ENCODE data around the gene SAMD4B. TPM values are rescaled to one million over a fixed set of nuclear protein-coding genes. Genes with fewer than 3 reads are reported as not detected.
"Not testable (repeated sequence)": the region's sequence is repeated elsewhere in the genome, so short reads cannot be mapped to it uniquely, and the experiment has no call there.

Gene SAMD4B
- total RNA-seq, 1 donor from 2014 or later: 119 TPM

- no peaks in the 10 kb centered on the region for H3K27me3 Mint-ChIP-seq (ENCODE audit: unreplicated experiment)
- H3K4me3 Mint-ChIP-seq (ENCODE audit: unreplicated experiment): no peak overlapping the region
- TF ChIP-seq CTCF (IDR thresholded peaks at IDR 0.05; ENCODE audit: partially characterized antibody, unreplicated experiment): no peak
- H3K36me3 Mint-ChIP-seq (ENCODE audit: unreplicated experiment): no peaks in the 10 kb centered on the region
- H3K27ac Mint-ChIP-seq (ENCODE audit: unreplicated experiment): no peak overlapping the region
- H3K4me1 Mint-ChIP-seq (ENCODE audit: low read depth, unreplicated experiment): peaks cover 12% of the 10 kb centered on the region
- peaks cover 7% of the 10 kb centered on the region for H3K9me3 Mint-ChIP-seq (ENCODE audit: unreplicated experiment)
- no peak for DNase-seq
Observed at GRCh38 chr19:39329948-39330347, 12.3 kb upstream of the SAMD4B start.

GRCh38 chr19:39332293-39332692 is 9.9 kb upstream of the SAMD4B start:
- Mint-ChIP-seq H3K27ac (ENCODE audit: unreplicated experiment) (no peak overlapping the region), H3K4me3 (ENCODE audit: unreplicated experiment) (no peak overlapping the region), H3K27me3 (ENCODE audit: unreplicated experiment) (no peaks in the 10 kb centered on the region), H3K4me1 (ENCODE audit: low read depth, unreplicated experiment) (peaks cover 9% of the 10 kb centered on the region), H3K9me3 (ENCODE audit: unreplicated experiment) (peaks cover 5% of the 10 kb centered on the region), H3K36me3 (ENCODE audit: unreplicated experiment) (no peaks in the 10 kb centered on the region)
- TF ChIP-seq CTCF (IDR thresholded peaks at IDR 0.05; ENCODE audit: partially characterized antibody, unreplicated experiment): no peak
- DNase-seq: no peak

- H3K4me1 Mint-ChIP-seq (ENCODE audit: low read depth, unreplicated experiment); H3K4me3 Mint-ChIP-seq (ENCODE audit: unreplicated experiment); H3K36me3 Mint-ChIP-seq (ENCODE audit: unreplicated experiment); H3K27me3 Mint-ChIP-seq (ENCODE audit: unreplicated experiment); DNase-seq; H3K9me3 Mint-ChIP-seq (ENCODE audit: unreplicated experiment): not testable (repeated sequence)
- peak overlapping the region; percentile 25 for H3K27ac Mint-ChIP-seq (ENCODE audit: unreplicated experiment)
Observed at GRCh38 chr19:39332738-39333137, 9.5 kb upstream of the SAMD4B start.

GRCh38 chr19:39333507-39333906 is 8.7 kb upstream of the SAMD4B start:
- Mint-ChIP-seq H3K9me3 (ENCODE audit: unreplicated experiment) (peaks cover under 1% of the 10 kb centered on the region), H3K27me3 (ENCODE audit: unreplicated experiment) (no peaks in the 10 kb centered on the region), H3K27ac (ENCODE audit: unreplicated experiment) (no peak overlapping the region), H3K4me3 (ENCODE audit: unreplicated experiment) (no peak overlapping the region), H3K36me3 (ENCODE audit: unreplicated experiment) (no peaks in the 10 kb centered on the region), H3K4me1 (ENCODE audit: low read depth, unreplicated experiment) (no peaks in the 10 kb centered on the region)
- no peak for TF ChIP-seq CTCF (IDR thresholded peaks at IDR 0.05; ENCODE audit: partially characterized antibody, unreplicated experiment)
- DNase-seq: no peak

- no peak overlapping the region for H3K4me3 Mint-ChIP-seq (ENCODE audit: unreplicated experiment)
- no peaks in the 10 kb centered on the region for H3K9me3 Mint-ChIP-seq (ENCODE audit: unreplicated experiment)
- no peak for DNase-seq
- H3K27me3 Mint-ChIP-seq (ENCODE audit: unreplicated experiment): no peaks in the 10 kb centered on the region
- H3K4me1 Mint-ChIP-seq (ENCODE audit: low read depth, unreplicated experiment): no peaks in the 10 kb centered on the region
- no peak overlapping the region for H3K27ac Mint-ChIP-seq (ENCODE audit: unreplicated experiment)
- no peaks in the 10 kb centered on the region for H3K36me3 Mint-ChIP-seq (ENCODE audit: unreplicated experiment)
- no peak for TF ChIP-seq CTCF (IDR thresholded peaks at IDR 0.05; ENCODE audit: partially characterized antibody, unreplicated experiment)
Observed at GRCh38 chr19:39334444-39334976, 7.7 kb upstream of the SAMD4B start.

All from glutamatergic neuron (in vitro differentiated cells).